ENCODE measurements around the gene GAB2.

GAB2 gene

GRCh38 chr11:78318321-78319114, 99.1 kb downstream of the GAB2 start:
- H3K27me3 ChIP-seq (replicated peaks), result no peaks in the 10 kb centered on the region
- H3K36me3 ChIP-seq (replicated peaks), result no peaks in the 10 kb centered on the region
- H3K4me3 ChIP-seq (ENCODE audit: low read depth, low read length), result no peak overlapping the region
- H3K27ac ChIP-seq, result no peak overlapping the region
- no peak for DNase-seq
- in situ Hi-C loops (cut with HindIII; ENCODE audit: low pct_ligation_motif_present, low sequenced_read_pairs), result no loop called here
- no peak for TF ChIP-seq CTCF (IDR thresholded peaks at IDR 0.05; ENCODE audit: low read depth, low read length, missing control alignments)

- no peaks in the 10 kb centered on the region for H3K36me3 ChIP-seq (replicated peaks)
- TF ChIP-seq CTCF (IDR thresholded peaks at IDR 0.05; ENCODE audit: low read depth, low read length, missing control alignments), result no peak
- in situ Hi-C loops (cut with HindIII; ENCODE audit: low pct_ligation_motif_present, low sequenced_read_pairs), result no loop called here
- no peak overlapping the region for H3K27ac ChIP-seq
- DNase-seq, result no peak
- H3K27me3 ChIP-seq (replicated peaks), result no peaks in the 10 kb centered on the region
- no peak overlapping the region for H3K4me3 ChIP-seq (ENCODE audit: low read depth, low read length)
Measured at GRCh38 chr11:78315724-78316123, 101.9 kb downstream of the GAB2 start.

- DNase-seq, result no peak
- Histone ChIP-seq H3K27me3 (replicated peaks) (no peaks in the 10 kb centered on the region), H3K4me3 (ENCODE audit: low read depth, low read length) (no peak overlapping the region), H3K27ac (no peak overlapping the region), H3K36me3 (replicated peaks) (no peaks in the 10 kb centered on the region)
- TF ChIP-seq CTCF (IDR thresholded peaks at IDR 0.05; ENCODE audit: low read depth, low read length, missing control alignments), result no peak
- in situ Hi-C loops (cut with HindIII; ENCODE audit: low pct_ligation_motif_present, low sequenced_read_pairs), result no loop called here
Measured at GRCh38 chr11:78314762-78315161, 102.9 kb downstream of the GAB2 start.

- DNase-seq, result no peak
- Histone ChIP-seq H3K4me3 (ENCODE audit: low read depth, low read length) (no peak overlapping the region), H3K27ac (no peak overlapping the region), H3K27me3 (replicated peaks) (no peaks in the 10 kb centered on the region), H3K36me3 (replicated peaks) (no peaks in the 10 kb centered on the region)
- in situ Hi-C loops (cut with HindIII; ENCODE audit: low pct_ligation_motif_present, low sequenced_read_pairs), result no loop called here
- TF ChIP-seq CTCF (IDR thresholded peaks at IDR 0.05; ENCODE audit: low read depth, low read length, missing control alignments), result no peak
Measured at GRCh38 chr11:78313898-78314297, 103.7 kb downstream of the GAB2 start.

GRCh38 chr11:78313181-78313795, 104.3 kb downstream of the GAB2 start:
- H3K36me3 ChIP-seq (replicated peaks), result no peaks in the 10 kb centered on the region
- H3K27me3 ChIP-seq (replicated peaks), result no peaks in the 10 kb centered on the region
- DNase-seq, result peak; percentile 27
- no peak overlapping the region for H3K4me3 ChIP-seq (ENCODE audit: low read depth, low read length)
- no peak for TF ChIP-seq CTCF (IDR thresholded peaks at IDR 0.05; ENCODE audit: low read depth, low read length, missing control alignments)
- in situ Hi-C loops (cut with HindIII; ENCODE audit: low pct_ligation_motif_present, low sequenced_read_pairs), result no loop called here
- H3K27ac ChIP-seq, result no peak overlapping the region

Measured in brain microvascular endothelial cell (primary cell).